Skeletal muscle satellite cell (primary cell): ENCODE measurements around the gene NHERF2.

Source experiments
- H3K27me3 ChIP-seq: 2 replicates; pipeline ENCODE4 v1.7.0; 2013; ENCODE audit warnings: low read length; ENCODE audit not compliant: control insufficient read depth, insufficient read depth
- H3K36me3 ChIP-seq: 2 replicates; pipeline ENCODE4 v1.7.0; 2013; ENCODE audit warnings: mild to moderate bottlenecking, control low read depth, low read length; ENCODE audit not compliant: insufficient read depth
- H3K4me1 ChIP-seq: 2 replicates; pipeline ENCODE4 v1.7.0; 2013; ENCODE audit warnings: low read length; ENCODE audit not compliant: control insufficient read depth, insufficient read depth
- H3K4me2 ChIP-seq: 2 replicates; pipeline ENCODE4 v1.7.0; 2013; ENCODE audit warnings: mild to moderate bottlenecking, low read length
- H3K4me3 ChIP-seq: 2 replicates; pipeline ENCODE4 v1.7.0; 2013; ENCODE audit warnings: low read length
- H3K9ac ChIP-seq: 2 replicates; pipeline ENCODE4 v1.7.0; 2013; ENCODE audit warnings: mild to moderate bottlenecking, low read depth, low read length, moderate library complexity
- H3K9me3 ChIP-seq: replicated peaks from 2 replicates; pipeline ENCODE4 v1.7.0; 2013; ENCODE audit warnings: mild to moderate bottlenecking, control low read depth, low read length

The NHERF2 gene

GRCh38 chr16:2062801-2063200 lies 36.1 kb downstream of the NHERF2 start:
- Histone ChIP-seq H3K36me3 (peaks cover 66% of the 10 kb centered on the region), H3K4me3 (no peak overlapping the region), H3K4me2 (no peak overlapping the region), H3K27me3 (no peaks in the 10 kb centered on the region), H3K4me1 (no peaks in the 10 kb centered on the region), H3K9ac (no peak overlapping the region), H3K9me3 (no peaks in the 10 kb centered on the region)

- H3K36me3 ChIP-seq = peaks cover 59% of the 10 kb centered on the region
- no peak overlapping the region for H3K4me3 ChIP-seq
- no peak overlapping the region for H3K9ac ChIP-seq
- H3K4me1 ChIP-seq = no peaks in the 10 kb centered on the region
- no peaks in the 10 kb centered on the region for H3K9me3 ChIP-seq
- H3K27me3 ChIP-seq = no peaks in the 10 kb centered on the region
- H3K4me2 ChIP-seq = no peak overlapping the region
Measured at GRCh38 chr16:2063861-2064260, 37.2 kb downstream of the NHERF2 start.

GRCh38 chr16:2064368-2064945 lies 37.8 kb downstream of the NHERF2 start:
- Histone ChIP-seq H3K4me2 (no peak overlapping the region), H3K27me3 (no peaks in the 10 kb centered on the region), H3K4me1 (no peaks in the 10 kb centered on the region), H3K36me3 (peaks cover 61% of the 10 kb centered on the region), H3K4me3 (no peak overlapping the region), H3K9me3 (no peaks in the 10 kb centered on the region), H3K9ac (no peak overlapping the region)

- H3K4me3 ChIP-seq = no peak overlapping the region
- H3K4me1 ChIP-seq = no peaks in the 10 kb centered on the region
- H3K36me3 ChIP-seq = peaks cover 57% of the 10 kb centered on the region
- H3K9me3 ChIP-seq = no peaks in the 10 kb centered on the region
- no peak overlapping the region for H3K4me2 ChIP-seq
- no peaks in the 10 kb centered on the region for H3K27me3 ChIP-seq
- no peak overlapping the region for H3K9ac ChIP-seq
Measured at GRCh38 chr16:2066139-2066538, 39.4 kb downstream of the NHERF2 start.

GRCh38 chr16:2070576-2071453 lies 44.1 kb downstream of the NHERF2 start:
- H3K4me1 ChIP-seq = no peaks in the 10 kb centered on the region
- no peaks in the 10 kb centered on the region for H3K27me3 ChIP-seq
- no peaks in the 10 kb centered on the region for H3K9me3 ChIP-seq
- peaks cover 61% of the 10 kb centered on the region for H3K36me3 ChIP-seq
- H3K4me2 ChIP-seq = no peak overlapping the region
- H3K9ac ChIP-seq = no peak overlapping the region
- no peak overlapping the region for H3K4me3 ChIP-seq

- H3K36me3 ChIP-seq = peaks cover 59% of the 10 kb centered on the region
- no peaks in the 10 kb centered on the region for H3K4me1 ChIP-seq
- no peak overlapping the region for H3K9ac ChIP-seq
- H3K4me2 ChIP-seq = no peak overlapping the region
- no peaks in the 10 kb centered on the region for H3K27me3 ChIP-seq
- no peak overlapping the region for H3K4me3 ChIP-seq
- no peaks in the 10 kb centered on the region for H3K9me3 ChIP-seq
Measured at GRCh38 chr16:2071454-2072202, 44.9 kb downstream of the NHERF2 start.

GRCh38 chr16:2072926-2073325 lies 46.2 kb downstream of the NHERF2 start:
- Histone ChIP-seq H3K36me3 (peaks cover 60% of the 10 kb centered on the region), H3K9ac (no peak overlapping the region), H3K27me3 (no peaks in the 10 kb centered on the region), H3K9me3 (no peaks in the 10 kb centered on the region), H3K4me2 (no peak overlapping the region), H3K4me3 (no peak overlapping the region), H3K4me1 (no peaks in the 10 kb centered on the region)

GRCh38 chr16:2074071-2074470 lies 47.4 kb downstream of the NHERF2 start:
- H3K4me1 ChIP-seq = no peaks in the 10 kb centered on the region
- H3K9ac ChIP-seq = no peak overlapping the region
- H3K4me3 ChIP-seq = no peak overlapping the region
- no peaks in the 10 kb centered on the region for H3K9me3 ChIP-seq
- no peaks in the 10 kb centered on the region for H3K27me3 ChIP-seq
- peaks cover 58% of the 10 kb centered on the region for H3K36me3 ChIP-seq
- no peak overlapping the region for H3K4me2 ChIP-seq

GRCh38 chr16:2075631-2076030 lies 48.9 kb downstream of the NHERF2 start:
- peaks cover 60% of the 10 kb centered on the region for H3K36me3 ChIP-seq

GRCh38 chr16:2076072-2076865 lies 49.6 kb downstream of the NHERF2 start:
- H3K27me3 ChIP-seq = no peaks in the 10 kb centered on the region
- no peaks in the 10 kb centered on the region for H3K9me3 ChIP-seq
- H3K9ac ChIP-seq = no peak overlapping the region
- H3K4me1 ChIP-seq = no peaks in the 10 kb centered on the region
- H3K4me2 ChIP-seq = no peak overlapping the region
- H3K36me3 ChIP-seq = peaks cover 62% of the 10 kb centered on the region
- no peak overlapping the region for H3K4me3 ChIP-seq

More at GRCh38 chr16:2075631-2076030, 48.9 kb downstream of the NHERF2 start:
- Histone ChIP-seq H3K9ac (no peak overlapping the region), H3K4me2 (no peak overlapping the region), H3K9me3 (no peaks in the 10 kb centered on the region), H3K4me3 (no peak overlapping the region), H3K4me1 (no peaks in the 10 kb centered on the region), H3K27me3 (no peaks in the 10 kb centered on the region)

- Histone ChIP-seq H3K36me3 (peaks cover 61% of the 10 kb centered on the region), H3K4me2 (no peak overlapping the region), H3K9me3 (no peaks in the 10 kb centered on the region), H3K4me3 (no peak overlapping the region), H3K27me3 (no peaks in the 10 kb centered on the region), H3K9ac (no peak overlapping the region), H3K4me1 (no peaks in the 10 kb centered on the region)
Measured at GRCh38 chr16:2077016-2077415, 50.3 kb downstream of the NHERF2 start.
